ENCODE measurements around the gene MGAT3. TPM values are rescaled to one million over a fixed set of nuclear protein-coding genes. Genes with fewer than 3 reads are reported as not detected.

The MGAT3 gene
- total and polyA plus RNA-seq, 9 of the 15 experiments (the other 6 are each of a cell fraction or from before 2014, with no cell fraction given): 0.10 to 11.5 (median 4.6) TPM

DNA sequence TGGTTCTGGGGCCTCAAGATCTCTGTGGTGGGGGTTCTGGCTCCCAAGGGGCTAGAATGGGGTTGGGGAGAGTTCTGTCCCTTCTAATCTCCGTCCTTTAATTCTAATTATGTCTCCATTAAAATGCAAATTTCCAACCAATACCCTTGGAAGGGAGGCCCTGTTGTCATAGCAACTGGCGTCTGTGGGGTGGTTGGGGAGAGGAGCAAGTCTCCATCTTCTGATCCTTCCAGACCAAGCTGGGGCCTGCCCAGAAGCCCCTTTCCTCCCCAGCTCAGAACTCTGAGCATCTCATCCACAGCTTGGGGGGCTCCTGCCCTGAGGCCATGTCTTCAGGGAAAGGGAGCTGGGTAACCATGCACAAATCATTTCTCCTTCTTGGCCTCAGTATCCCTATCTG lies 81.2 kb downstream of the MGAT3 start:
- POLR2A ChIA-PET: interaction anchor here (0.8 kb wide), 1 partner anchor 506 kb away, joined by 3 read pairs; no protein-coding TSS in a partner anchor

More for the DNA sequence above, 81.2 kb downstream of the MGAT3 start:
- DNase-seq (ENCODE audit: extremely low read depth in 1 of 4, low spot score in 3 of 4): no peak
- Histone ChIP-seq H3K9me3 (replicated peaks; ENCODE audit: control insufficient read depth, insufficient read depth, low read depth, low read length) (no peaks in the 10 kb centered on the region), H3K4me2 (ENCODE audit: insufficient read depth, low read length) (no peak overlapping the region), H4K20me1 (replicated peaks; ENCODE audit: control insufficient read depth, insufficient read depth, low read length) (no peaks in the 10 kb centered on the region), H3K79me2 (ENCODE audit: control insufficient read depth, insufficient read depth, low read length) (no peaks in the 10 kb centered on the region), H3K36me3 (ENCODE audit: control insufficient read depth, insufficient read depth, low read length) (no peaks in the 10 kb centered on the region), H3K4me3 (no peak overlapping the region), H3K4me1 (replicated peaks in 1 of 2; ENCODE audit: control insufficient read depth in 2 of 2, insufficient read depth in 2 of 2, low read length in 2 of 2) (peaks cover 3 to 21% of the 10 kb centered on the region in 2 experiments; a peak in 3 of 5 replicates), H3K27me3 (ENCODE audit: control insufficient read depth in 2 of 2, insufficient read depth in 2 of 2, low read length in 2 of 2) (no peaks in the 10 kb centered on the region), H3K27ac (ENCODE audit: extremely low read depth, low read depth, low read length) (no peak overlapping the region), H3K9me1 (ENCODE audit: control insufficient read depth, insufficient read depth, low read length) (no peaks in the 10 kb centered on the region), H2AFZ (ENCODE audit: low read depth, low read length) (no peak overlapping the region), H3K9ac (ENCODE audit: insufficient read depth in 1 of 2, low read depth in 2 of 2, low read length in 2 of 2) (no peak overlapping the region)
- in situ Hi-C loops (cut with MboI): loop anchor here (10.0 kb wide), 1 partner anchor 647 kb away; no protein-coding TSS in a partner anchor
- TF ChIP-seq TARDBP (IDR thresholded peaks at IDR 0.05) (no peak), RFX1 (IDR thresholded peaks at IDR 0.05) (peak; percentile 84)
- intact Hi-C loops (cut with micrococcal nuclease): no loop called here
- ATAC-seq: no peak
- no TSS peak for BruUV-seq (replicated peaks)
- CTCF ChIA-PET (ENCODE audit: low intra/inter-chr PET ratio): no interaction called here
- no peak for FAIRE-seq
- 20% methylated on average over 2 of the region's 2 CpGs for WGBS (ENCODE audit: insufficient coverage, low coverage, missing lambda C conversion rate)

Other genes with a start within 250 kb of the MGAT3 start
Only the 7 nearest of the 8 such genes appear.
- 2,245 and 2,417 TPM in 2 replicates for gene RPL3, start 137.4 kb upstream of the MGAT3 start, total RNA-seq (2014; rRNA removed)
- 1,384 and 1,624 TPM in 2 replicates for gene RPL3, start 137.4 kb upstream of the MGAT3 start, total RNA-seq (2014; rRNA removed; fragmentation: Illumina TruSeq; extraction: Trizol)
- gene RPL3, start 137.4 kb upstream of the MGAT3 start, total RNA-seq (2015; rRNA removed; fragmentation: Illumina TruSeq; extraction: Trizol): 1,989 and 2,037 TPM in 2 replicates
- gene RPL3, start 137.4 kb upstream of the MGAT3 start, total RNA-seq (2021): 1,960 and 1,995 TPM in 2 replicates
- 3,220 and 3,989 TPM in 2 replicates for gene RPL3, start 137.4 kb upstream of the MGAT3 start, polyA plus RNA-seq (2011; rRNA removed)
- gene RPL3, start 137.4 kb upstream of the MGAT3 start, polyA plus RNA-seq (2014; fragmentation: Illumina TruSeq; extraction: Trizol): 2,565 and 2,747 TPM in 2 replicates
- gene RPL3, start 137.4 kb upstream of the MGAT3 start, polyA plus RNA-seq (2014; fragmentation: Nextera tagmentation; extraction: Ambion mirVana): 1,000 to 10,000 TPM; 3,338 to 4,066 TPM
- gene RPL3, start 137.4 kb upstream of the MGAT3 start, polyA plus RNA-seq (2014; rRNA removed): 2,749 and 3,057 TPM in 2 replicates
- gene SYNGR1, start 107.0 kb upstream of the MGAT3 start, total RNA-seq (2014; rRNA removed): 3.6 and 6.9 TPM in 2 replicates
- gene SYNGR1, start 107.0 kb upstream of the MGAT3 start, total RNA-seq (2014; rRNA removed; fragmentation: Illumina TruSeq; extraction: Trizol): 1.4 and 2.1 TPM in 2 replicates
- 3.2 and 3.3 TPM in 2 replicates for gene SYNGR1, start 107.0 kb upstream of the MGAT3 start, total RNA-seq (2015; rRNA removed; fragmentation: Illumina TruSeq; extraction: Trizol)
- 12.5 and 13.6 TPM in 2 replicates for gene SYNGR1, start 107.0 kb upstream of the MGAT3 start, total RNA-seq (2021)
- 10.6 and 16.2 TPM in 2 replicates for gene SYNGR1, start 107.0 kb upstream of the MGAT3 start, polyA plus RNA-seq (2011; rRNA removed)
- 5.5 and 10.0 TPM in 2 replicates for gene SYNGR1, start 107.0 kb upstream of the MGAT3 start, polyA plus RNA-seq (2014; fragmentation: Illumina TruSeq; extraction: Trizol)
- gene SYNGR1, start 107.0 kb upstream of the MGAT3 start, polyA plus RNA-seq (2014; fragmentation: Nextera tagmentation; extraction: Ambion mirVana): 1 to 10 TPM; 1.8 to 2.3 TPM
- gene SYNGR1, start 107.0 kb upstream of the MGAT3 start, polyA plus RNA-seq (2014; rRNA removed): 13.7 and 15.9 TPM in 2 replicates
- 9.5 and 14.7 TPM in 2 replicates for gene TAB1, start 57.2 kb upstream of the MGAT3 start, total RNA-seq (2014; rRNA removed)
- 4.1 and 4.9 TPM in 2 replicates for gene TAB1, start 57.2 kb upstream of the MGAT3 start, total RNA-seq (2014; rRNA removed; fragmentation: Illumina TruSeq; extraction: Trizol)
- 10.3 and 10.4 TPM in 2 replicates for gene TAB1, start 57.2 kb upstream of the MGAT3 start, total RNA-seq (2015; rRNA removed; fragmentation: Illumina TruSeq; extraction: Trizol)
- 20.1 and 20.9 TPM in 2 replicates for gene TAB1, start 57.2 kb upstream of the MGAT3 start, total RNA-seq (2021)
- 12.3 and 19.2 TPM in 2 replicates for gene TAB1, start 57.2 kb upstream of the MGAT3 start, polyA plus RNA-seq (2011; rRNA removed)
- gene TAB1, start 57.2 kb upstream of the MGAT3 start, polyA plus RNA-seq (2014; fragmentation: Illumina TruSeq; extraction: Trizol): 11.5 and 15.2 TPM in 2 replicates
- gene TAB1, start 57.2 kb upstream of the MGAT3 start, polyA plus RNA-seq (2014; fragmentation: Nextera tagmentation; extraction: Ambion mirVana): 1 to 10 TPM in 1 of 2 experiments, under 1 TPM in 1; 0.36 to 1.1 TPM
- 15.7 and 17.0 TPM in 2 replicates for gene TAB1, start 57.2 kb upstream of the MGAT3 start, polyA plus RNA-seq (2014; rRNA removed)
- 25.5 and 28.3 TPM in 2 replicates for gene MIEF1, start 45.3 kb downstream of the MGAT3 start, total RNA-seq (2014; rRNA removed)
- gene MIEF1, start 45.3 kb downstream of the MGAT3 start, total RNA-seq (2014; rRNA removed; fragmentation: Illumina TruSeq; extraction: Trizol): 28.6 and 29.0 TPM in 2 replicates
- 26.8 and 27.1 TPM in 2 replicates for gene MIEF1, start 45.3 kb downstream of the MGAT3 start, total RNA-seq (2015; rRNA removed; fragmentation: Illumina TruSeq; extraction: Trizol)
- gene MIEF1, start 45.3 kb downstream of the MGAT3 start, total RNA-seq (2021): 51.8 and 54.3 TPM in 2 replicates
- 20.0 and 21.7 TPM in 2 replicates for gene MIEF1, start 45.3 kb downstream of the MGAT3 start, polyA plus RNA-seq (2011; rRNA removed)
- 37.7 and 40.8 TPM in 2 replicates for gene MIEF1, start 45.3 kb downstream of the MGAT3 start, polyA plus RNA-seq (2014; fragmentation: Illumina TruSeq; extraction: Trizol)
- 10 to 100 TPM; 10.9 to 13.1 TPM for gene MIEF1, start 45.3 kb downstream of the MGAT3 start, polyA plus RNA-seq (2014; fragmentation: Nextera tagmentation; extraction: Ambion mirVana)
- 23.6 and 29.1 TPM in 2 replicates for gene MIEF1, start 45.3 kb downstream of the MGAT3 start, polyA plus RNA-seq (2014; rRNA removed)
- 311 and 355 TPM in 2 replicates for gene ATF4, start 63.5 kb downstream of the MGAT3 start, total RNA-seq (2014; rRNA removed)
- gene ATF4, start 63.5 kb downstream of the MGAT3 start, total RNA-seq (2014; rRNA removed; fragmentation: Illumina TruSeq; extraction: Trizol): 320 and 405 TPM in 2 replicates
- 153 and 156 TPM in 2 replicates for gene ATF4, start 63.5 kb downstream of the MGAT3 start, total RNA-seq (2015; rRNA removed; fragmentation: Illumina TruSeq; extraction: Trizol)
- gene ATF4, start 63.5 kb downstream of the MGAT3 start, total RNA-seq (2021): 308 and 361 TPM in 2 replicates
- 669 and 756 TPM in 2 replicates for gene ATF4, start 63.5 kb downstream of the MGAT3 start, polyA plus RNA-seq (2011; rRNA removed)
- 528 and 598 TPM in 2 replicates for gene ATF4, start 63.5 kb downstream of the MGAT3 start, polyA plus RNA-seq (2014; fragmentation: Illumina TruSeq; extraction: Trizol)
- 100 to 1,000 TPM in 1 of 2 experiments, 10 to 100 TPM in 1; 93.1 to 125 TPM for gene ATF4, start 63.5 kb downstream of the MGAT3 start, polyA plus RNA-seq (2014; fragmentation: Nextera tagmentation; extraction: Ambion mirVana)
- gene ATF4, start 63.5 kb downstream of the MGAT3 start, polyA plus RNA-seq (2014; rRNA removed): 638 and 723 TPM in 2 replicates
- gene RPS19BP1, start 75.7 kb downstream of the MGAT3 start, total RNA-seq (2014; rRNA removed): 223 and 264 TPM in 2 replicates
- 33.0 and 44.9 TPM in 2 replicates for gene RPS19BP1, start 75.7 kb downstream of the MGAT3 start, total RNA-seq (2014; rRNA removed; fragmentation: Illumina TruSeq; extraction: Trizol)
- gene RPS19BP1, start 75.7 kb downstream of the MGAT3 start, total RNA-seq (2015; rRNA removed; fragmentation: Illumina TruSeq; extraction: Trizol): 84.3 and 93.3 TPM in 2 replicates
- 109 and 110 TPM in 2 replicates for gene RPS19BP1, start 75.7 kb downstream of the MGAT3 start, total RNA-seq (2021)
- 75.6 and 90.4 TPM in 2 replicates for gene RPS19BP1, start 75.7 kb downstream of the MGAT3 start, polyA plus RNA-seq (2011; rRNA removed)
- 29.0 and 64.7 TPM in 2 replicates for gene RPS19BP1, start 75.7 kb downstream of the MGAT3 start, polyA plus RNA-seq (2014; fragmentation: Illumina TruSeq; extraction: Trizol)
- gene RPS19BP1, start 75.7 kb downstream of the MGAT3 start, polyA plus RNA-seq (2014; fragmentation: Nextera tagmentation; extraction: Ambion mirVana): 1 to 10 TPM; 3.0 to 8.2 TPM
- 216 and 229 TPM in 2 replicates for gene RPS19BP1, start 75.7 kb downstream of the MGAT3 start, polyA plus RNA-seq (2014; rRNA removed)
- gene CACNA1I, start 113.7 kb downstream of the MGAT3 start, total RNA-seq (2014; rRNA removed): 0.24 and 0.32 TPM in 2 replicates
- 0.06 and 0.07 TPM in 2 replicates for gene CACNA1I, start 113.7 kb downstream of the MGAT3 start, total RNA-seq (2014; rRNA removed; fragmentation: Illumina TruSeq; extraction: Trizol)
- 0.11 TPM in 2 replicates for gene CACNA1I, start 113.7 kb downstream of the MGAT3 start, total RNA-seq (2015; rRNA removed; fragmentation: Illumina TruSeq; extraction: Trizol)
- 0.45 and 0.78 TPM in 2 replicates for gene CACNA1I, start 113.7 kb downstream of the MGAT3 start, total RNA-seq (2021)
- gene CACNA1I, start 113.7 kb downstream of the MGAT3 start, polyA plus RNA-seq (2011; rRNA removed): 0.22 and 0.79 TPM in 2 replicates
- gene CACNA1I, start 113.7 kb downstream of the MGAT3 start, polyA plus RNA-seq (2014; fragmentation: Illumina TruSeq; extraction: Trizol): 0.30 and 0.31 TPM in 2 replicates
- gene CACNA1I, start 113.7 kb downstream of the MGAT3 start, polyA plus RNA-seq (2014; fragmentation: Nextera tagmentation; extraction: Ambion mirVana): under 1 TPM in 1 of 2 experiments, not detected in 1; 0.01 TPM
- gene CACNA1I, start 113.7 kb downstream of the MGAT3 start, polyA plus RNA-seq (2014; rRNA removed): 0.31 and 0.41 TPM in 2 replicates